GM18505 (cell line): ENCODE results near the gene STK26.
"Not testable (repeated sequence)": the region's sequence is repeated elsewhere in the genome, so short reads cannot be mapped to it uniquely, and the experiment has no call there.

Source experiments
- ATAC-seq: cut with Tn5 transposase; IDR thresholded peaks from one replicate; pipeline ENCODE4 v1.9.1; 2021; ENCODE audit not compliant: unreplicated experiment
- POLR2A ChIP-seq: IDR thresholded peaks from 4 replicates; pipeline ENCODE4 v1.6.1; 2011; ENCODE audit warnings: borderline replicate concordance; ENCODE audit not compliant: insufficient read depth, insufficient read length; ENCODE audit errors: extremely low read depth

STK26 gene

DNA sequence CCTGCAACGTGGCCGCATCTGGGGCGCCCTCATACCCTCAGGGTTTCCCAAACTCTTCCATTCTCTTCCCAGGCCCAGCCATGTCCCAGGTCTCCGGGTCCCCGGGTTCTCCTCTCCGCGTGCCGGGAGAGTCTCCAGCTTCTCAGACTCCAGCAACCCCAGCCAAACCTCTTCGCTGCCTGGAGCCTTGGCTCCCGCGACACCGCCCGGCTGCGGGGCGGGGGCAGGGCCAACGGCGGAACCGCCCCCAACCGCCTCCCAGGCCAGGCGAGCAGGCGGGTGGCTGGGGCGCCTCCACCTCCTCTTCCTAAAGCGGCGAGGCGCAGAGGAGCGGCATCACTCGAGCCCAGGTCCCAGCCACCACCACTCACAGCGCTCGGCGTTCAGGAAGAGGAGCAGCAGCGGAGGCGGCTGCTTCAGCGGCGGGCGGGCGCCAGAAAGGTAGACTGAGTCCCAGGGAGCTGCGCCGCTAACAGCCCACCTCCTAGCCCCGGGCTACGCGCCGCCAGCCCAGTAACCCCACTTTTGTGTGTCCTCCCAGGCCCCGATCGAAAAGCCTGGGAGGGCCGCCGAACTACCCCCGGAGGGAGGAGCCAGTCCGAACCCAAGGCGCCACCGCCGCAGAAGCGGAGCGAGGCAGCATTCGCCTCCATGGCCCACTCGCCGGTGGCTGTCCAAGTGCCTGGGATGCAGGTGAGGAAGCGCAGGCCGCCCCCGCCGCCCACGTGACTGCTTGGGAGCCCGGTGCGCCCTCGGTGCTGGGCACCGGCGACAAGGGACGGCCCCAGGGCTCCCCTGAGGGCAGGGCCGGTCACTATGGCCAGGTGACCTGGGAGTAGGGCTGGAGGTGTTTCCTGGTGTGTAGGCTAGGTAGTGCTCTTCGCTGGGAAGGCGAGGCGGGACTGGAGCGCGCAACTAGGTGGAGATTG is at the start of gene STK26:
TSS of gene STK26 (plus strand) at position 336 of the 929 bp plus-strand sequence. CDS start at position 652, 316 bp downstream.
- peak; percentile 80 for TF ChIP-seq POLR2A
- ATAC-seq: peak; percentile 75

DNA sequence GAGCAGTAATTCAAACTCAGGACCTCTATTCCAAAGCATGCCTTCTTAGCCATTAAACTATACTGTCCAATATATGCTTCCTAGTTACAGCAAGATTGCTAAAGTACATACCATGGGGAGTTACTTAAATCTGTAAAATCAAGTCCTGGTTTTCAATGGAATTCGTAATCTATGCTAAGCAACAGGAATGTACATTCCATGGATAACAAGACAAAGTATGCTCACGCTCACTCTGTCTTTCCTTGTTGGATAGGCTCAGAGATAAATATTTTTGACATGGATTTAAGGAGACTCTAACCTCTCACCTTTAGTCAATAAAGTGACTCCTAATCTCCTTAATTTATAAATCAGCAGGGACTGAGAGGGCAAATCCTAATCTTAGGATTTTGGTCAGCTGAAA is 47.3 kb upstream of the STK26 start:
- no peak for TF ChIP-seq POLR2A
- no peak for ATAC-seq

DNA sequence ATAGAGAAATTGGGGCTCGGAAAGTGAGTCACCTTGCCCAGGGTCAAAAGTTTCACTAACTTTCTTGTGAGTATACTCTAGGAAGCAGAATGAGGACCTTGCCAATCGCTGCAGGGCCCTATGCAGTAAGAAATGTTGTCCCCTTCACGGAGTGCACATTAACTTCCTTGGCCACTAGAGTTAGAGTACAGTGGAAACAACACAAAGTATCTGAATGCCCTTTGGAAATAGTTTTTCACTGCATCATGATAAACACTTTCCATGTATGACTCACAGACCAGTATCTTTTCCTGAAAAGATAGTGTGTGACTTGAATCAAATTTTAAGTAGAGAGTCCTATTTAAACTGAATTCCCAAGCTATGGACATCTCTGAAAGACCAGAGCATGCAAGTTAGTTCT is 45.5 kb upstream of the STK26 start:
- TF ChIP-seq POLR2A: no peak

DNA sequence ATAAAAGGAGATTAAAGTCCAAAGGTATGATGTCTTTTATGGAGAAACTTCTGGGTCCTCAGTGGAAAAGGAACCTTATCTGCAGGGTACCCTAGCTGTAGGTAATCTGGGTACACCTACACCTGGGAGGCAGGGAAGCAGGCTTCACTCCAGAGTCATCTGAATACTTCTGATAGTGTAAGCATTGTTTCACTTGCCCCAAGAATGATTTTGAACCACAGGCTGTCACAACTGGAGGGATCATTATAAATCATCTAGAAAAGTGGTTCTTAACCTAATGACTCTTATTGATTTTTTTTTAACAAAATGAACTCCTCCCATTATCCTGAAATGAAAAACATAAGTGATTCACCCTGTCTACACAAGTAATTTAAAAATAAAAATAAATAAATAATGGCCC is 44.0 kb upstream of the STK26 start:
- TF ChIP-seq POLR2A: no peak
- ATAC-seq: no peak

More for the DNA sequence above, 45.5 kb upstream of the STK26 start:
- no peak for ATAC-seq

DNA sequence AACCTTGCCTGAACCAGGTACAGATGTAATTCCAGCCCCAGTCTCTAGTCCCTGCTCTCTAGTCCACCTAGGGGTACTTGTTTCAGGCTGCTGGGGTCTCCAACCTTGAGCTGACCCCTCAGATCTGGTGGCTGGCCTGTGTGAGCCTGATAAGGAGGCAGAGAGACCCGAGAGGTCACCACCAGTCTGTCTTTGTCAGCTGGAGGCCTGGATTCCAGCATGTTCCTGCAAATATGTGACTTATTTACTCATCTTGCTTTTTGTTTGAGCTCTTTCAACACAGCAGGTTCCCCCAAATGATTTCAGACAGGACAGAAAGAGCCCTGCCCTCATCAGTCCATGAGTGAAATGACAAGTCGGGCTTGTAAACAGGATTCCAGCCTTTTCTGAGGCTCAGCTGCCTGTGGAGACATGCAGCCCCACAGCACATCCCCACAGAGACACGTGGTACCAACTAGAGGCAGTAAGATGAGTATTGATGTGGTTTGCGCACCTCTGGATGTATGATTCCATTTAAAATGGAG is 37.5 kb upstream of the STK26 start:
- no peak for ATAC-seq
- TF ChIP-seq POLR2A: no peak

DNA sequence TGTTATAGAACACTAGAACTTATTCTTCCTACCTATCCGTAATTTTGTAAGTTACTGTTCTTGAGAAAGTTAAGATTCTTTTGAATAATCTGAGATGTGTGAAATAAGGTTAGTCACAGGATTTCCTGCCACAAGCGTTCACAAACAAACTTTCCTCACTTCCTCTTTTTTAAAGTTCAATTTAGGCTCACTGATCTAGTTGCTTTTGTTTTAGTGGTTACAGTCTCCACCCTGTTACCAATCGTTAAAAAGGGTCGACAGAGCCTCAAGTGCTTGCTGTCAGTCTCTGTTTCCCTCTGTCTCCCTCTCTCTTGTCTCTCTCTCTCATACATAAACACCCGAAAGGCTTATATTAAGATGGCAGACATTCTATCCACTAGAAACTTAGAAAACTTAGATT is 35.9 kb upstream of the STK26 start:
- TF ChIP-seq POLR2A: no peak
- ATAC-seq: peak; percentile 98

DNA sequence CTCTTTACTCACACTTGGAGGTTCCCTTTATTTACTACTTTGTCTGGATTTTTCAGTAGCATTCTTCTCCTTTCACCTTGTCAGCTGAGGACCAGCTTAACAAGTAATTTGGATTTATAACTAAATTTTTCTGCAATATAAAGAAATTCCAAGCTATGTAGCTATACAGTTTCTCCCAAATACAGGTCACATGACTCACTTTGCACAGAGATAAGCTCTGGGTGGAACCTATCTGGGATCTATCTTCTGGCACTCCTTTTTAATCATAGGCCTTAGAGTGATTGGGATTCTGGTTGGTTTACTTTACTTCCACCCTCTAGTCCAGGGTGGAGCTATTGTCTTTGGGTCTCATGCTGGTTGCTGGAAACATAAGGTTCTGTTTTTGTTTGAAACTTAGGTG is 34.9 kb upstream of the STK26 start:
- TF ChIP-seq POLR2A: no peak
- no peak for ATAC-seq

DNA sequence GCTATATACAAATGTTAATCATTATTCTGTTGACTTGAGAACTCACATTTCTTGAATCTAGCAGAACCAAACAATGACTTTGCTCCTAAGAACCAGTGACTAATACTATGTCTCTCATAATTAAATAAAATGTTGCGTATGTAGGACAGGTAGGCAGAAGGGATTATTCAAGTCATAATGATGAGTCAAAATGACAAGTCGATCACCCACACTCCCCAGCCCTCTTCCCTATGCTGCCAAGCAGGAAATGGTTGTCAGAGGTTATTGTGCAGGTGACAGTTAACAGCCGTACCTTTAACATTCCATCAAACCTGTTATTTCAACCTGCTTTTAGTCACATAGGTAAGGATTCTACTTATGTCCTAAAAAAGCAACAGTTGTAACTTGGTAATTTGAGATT is 22.0 kb upstream of the STK26 start:
- no peak for ATAC-seq
- TF ChIP-seq POLR2A: no peak

DNA sequence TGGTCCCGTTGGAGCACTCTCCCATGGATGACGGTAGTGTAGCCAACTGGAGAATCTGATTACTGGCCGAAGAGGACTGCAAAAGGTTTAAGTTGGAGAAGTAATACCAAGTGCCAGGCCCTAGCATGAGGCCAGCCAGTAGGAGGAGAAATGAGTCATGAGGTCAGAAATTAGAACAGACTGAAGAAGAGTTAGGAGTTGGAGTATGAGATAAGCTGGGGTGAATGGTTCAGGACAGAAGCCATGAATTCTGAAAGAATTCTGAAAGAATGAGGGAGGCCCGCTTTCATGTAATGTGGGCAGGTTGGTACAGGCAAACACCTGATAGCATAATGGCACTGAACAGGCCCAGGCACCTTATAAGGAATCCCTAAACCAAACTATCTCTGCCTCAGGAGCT is 18.4 kb upstream of the STK26 start:
- ATAC-seq: no peak
- no peak for TF ChIP-seq POLR2A

DNA sequence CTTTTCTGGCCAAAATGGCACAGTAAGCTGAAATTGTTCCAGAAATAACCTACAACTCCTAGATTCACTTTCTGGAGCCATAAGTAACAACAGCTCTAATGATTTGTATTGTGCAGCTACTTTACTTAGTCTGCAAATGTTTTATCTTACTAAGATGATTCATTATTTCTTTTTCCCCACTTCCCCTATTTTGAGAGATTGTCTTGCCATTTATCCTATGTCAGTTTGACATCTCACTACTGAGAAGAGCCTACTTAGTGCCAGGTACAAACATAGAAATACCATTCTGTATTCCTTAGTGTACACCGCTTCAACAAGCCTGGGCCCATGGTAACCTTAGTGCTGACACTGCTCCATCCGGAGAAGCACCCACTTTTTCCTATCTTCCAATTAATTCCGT is 13.8 kb upstream of the STK26 start:
- ATAC-seq: no peak
- no peak for TF ChIP-seq POLR2A

DNA sequence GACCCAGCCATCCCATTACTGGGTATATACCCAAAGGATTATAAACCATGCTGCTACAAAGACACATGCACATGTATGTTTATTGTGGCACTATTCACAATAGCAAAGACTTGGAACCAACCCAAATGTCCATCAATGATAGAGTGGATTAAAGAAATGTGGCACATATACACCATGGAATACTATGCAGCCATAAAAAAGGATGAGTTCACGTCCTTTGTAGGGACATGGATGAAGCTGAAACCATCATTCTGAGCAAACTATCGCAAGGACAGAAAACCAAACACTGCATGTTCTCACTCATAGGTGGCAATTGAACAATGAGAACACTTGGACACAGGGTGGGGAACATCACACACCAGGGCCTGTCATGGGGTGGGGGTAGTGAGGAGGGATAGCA is 12.9 kb upstream of the STK26 start:
- ATAC-seq: not testable (repeated sequence)

DNA sequence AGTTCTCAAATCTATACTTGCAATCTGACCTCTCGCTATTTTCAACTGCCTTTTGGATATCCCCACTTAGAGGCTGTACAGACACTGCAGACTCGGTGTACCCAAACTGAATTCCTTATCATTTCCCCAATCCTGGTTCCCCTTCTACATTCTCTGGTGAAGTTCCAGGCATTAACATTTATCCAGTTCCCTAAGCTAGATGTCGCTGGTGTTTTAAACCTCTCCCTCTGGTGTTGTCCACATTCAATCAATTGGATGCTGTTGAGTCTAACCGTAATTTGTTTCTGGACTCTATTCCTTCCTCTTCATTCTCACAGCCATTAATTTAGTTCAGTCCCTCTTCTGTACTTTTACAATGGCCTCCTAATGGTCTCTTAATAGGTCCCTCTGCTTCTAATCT is 7.2 kb upstream of the STK26 start:
- no peak for ATAC-seq

DNA sequence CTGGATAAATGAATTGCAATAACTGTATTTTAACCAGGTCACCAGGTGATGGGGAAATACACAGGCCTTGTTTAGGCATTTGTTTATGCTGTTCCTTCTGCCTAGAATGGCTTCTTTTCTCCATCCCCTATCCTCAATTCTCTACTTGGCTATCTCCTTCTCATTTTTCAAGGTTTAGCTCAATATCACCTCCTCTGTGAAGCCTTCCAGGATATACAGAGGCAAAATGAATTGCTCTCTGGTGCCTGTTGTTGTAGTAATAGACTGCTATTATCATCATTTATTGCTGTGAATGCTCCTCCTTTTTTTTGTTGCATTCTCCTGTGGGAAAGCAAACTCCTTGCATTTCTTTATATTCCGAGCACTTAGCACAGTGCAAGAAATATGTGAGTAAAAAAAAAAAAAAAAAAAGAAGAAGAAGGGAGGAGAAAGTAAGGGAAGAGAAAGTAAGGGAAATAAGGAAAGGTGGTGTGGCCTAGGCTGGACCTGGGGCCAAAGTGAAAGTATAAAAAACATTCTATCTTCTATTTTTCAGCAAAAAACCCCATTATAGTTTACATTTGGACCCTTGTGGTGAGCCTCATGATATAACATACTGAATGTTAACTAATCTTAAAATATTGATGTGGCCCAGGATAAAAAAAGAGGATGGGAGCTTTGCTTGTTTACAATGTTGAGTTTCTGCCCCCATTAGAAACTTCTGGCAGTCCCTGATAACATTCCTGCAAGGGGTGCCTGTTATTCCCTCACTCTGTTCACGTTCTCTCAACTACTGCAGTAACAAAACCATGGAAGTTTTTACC is 6.3 kb upstream of the STK26 start:
- no peak for TF ChIP-seq POLR2A

More for the DNA sequence above, 7.2 kb upstream of the STK26 start:
- no peak for TF ChIP-seq POLR2A

DNA sequence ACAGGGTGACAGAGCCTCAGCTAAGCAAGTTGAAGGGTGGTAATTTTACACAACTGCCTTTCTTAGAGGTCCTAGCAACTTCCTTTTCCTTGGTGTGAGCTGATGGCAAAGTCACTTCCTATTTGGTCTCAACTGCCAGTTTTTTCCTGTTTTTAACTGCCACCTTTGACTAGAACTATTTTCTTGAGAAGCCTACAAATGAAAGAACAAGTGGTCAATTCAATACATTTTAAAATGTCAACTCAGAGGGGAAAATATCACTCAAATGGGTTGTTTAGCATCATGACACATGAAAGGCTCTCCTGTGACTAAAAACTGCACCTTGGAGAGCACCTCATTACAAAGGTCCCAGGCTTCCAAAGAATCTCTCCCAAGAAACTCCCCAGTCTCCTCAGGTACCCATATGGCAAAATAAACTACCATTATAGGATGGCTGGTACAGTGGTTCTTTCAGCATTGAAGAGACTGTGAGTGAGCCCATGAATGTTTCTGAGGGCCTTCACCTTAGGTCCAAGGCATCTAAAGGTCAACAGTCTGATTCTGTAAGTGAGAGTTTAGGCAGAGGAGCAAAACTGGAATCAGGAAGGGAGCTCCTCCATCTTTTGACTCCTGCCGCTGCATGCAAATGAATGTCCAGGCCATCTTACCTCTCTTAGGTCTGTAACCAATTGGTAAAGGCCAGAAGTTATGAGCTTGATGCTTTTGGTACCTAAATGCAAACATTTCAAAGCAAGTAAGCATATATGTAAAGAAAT is 5.5 kb upstream of the STK26 start:
- no peak for TF ChIP-seq POLR2A
- ATAC-seq: no peak

More for the DNA sequence above, 6.3 kb upstream of the STK26 start:
- ATAC-seq: no peak
